GM19452 (cell line): ENCODE data around the gene ATF7.

Source experiments
- ATAC-seq: cut with Tn5 transposase; IDR thresholded peaks from one replicate; pipeline ENCODE4 v1.9.1; 2021; ENCODE audit not compliant: unreplicated experiment

The ATF7 gene

GRCh38 chr12:53502983-53503728, 123.0 kb downstream of the ATF7 start:
- ATAC-seq, result no peak

DNA sequence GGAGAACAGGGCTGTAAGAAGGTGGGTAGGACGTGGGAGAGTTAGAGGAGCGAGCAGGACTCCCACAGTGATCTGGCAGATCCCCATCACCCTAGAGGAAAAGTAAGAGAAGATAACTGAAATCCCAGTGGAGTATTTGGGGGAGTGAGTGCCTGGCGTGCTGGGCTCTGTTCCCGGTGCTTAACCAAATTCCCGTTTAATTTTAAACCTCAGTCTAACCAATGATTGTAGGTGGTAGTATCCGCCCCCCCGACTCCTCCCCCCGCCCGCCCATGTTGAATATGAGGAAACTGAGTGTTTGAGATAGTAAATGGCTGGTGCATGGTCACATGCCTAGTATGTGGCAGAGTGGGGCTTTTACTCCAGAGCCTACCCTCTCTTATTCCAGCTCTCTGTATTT, 123.9 kb downstream of the ATF7 start:
- ATAC-seq, result no peak

GRCh38 chr12:53501615-53502181, 124.5 kb downstream of the ATF7 start:
- no peak for ATAC-seq

GRCh38 chr12:53500776-53501614, 125.2 kb downstream of the ATF7 start, which contains the start of gene TARBP2:
Gene TARBP2, plus strand, starts transcription at chr12:53501283. Its CDS starts 126 bp downstream, at chr12:53501409.
- peak; percentile 83 for ATAC-seq

DNA sequence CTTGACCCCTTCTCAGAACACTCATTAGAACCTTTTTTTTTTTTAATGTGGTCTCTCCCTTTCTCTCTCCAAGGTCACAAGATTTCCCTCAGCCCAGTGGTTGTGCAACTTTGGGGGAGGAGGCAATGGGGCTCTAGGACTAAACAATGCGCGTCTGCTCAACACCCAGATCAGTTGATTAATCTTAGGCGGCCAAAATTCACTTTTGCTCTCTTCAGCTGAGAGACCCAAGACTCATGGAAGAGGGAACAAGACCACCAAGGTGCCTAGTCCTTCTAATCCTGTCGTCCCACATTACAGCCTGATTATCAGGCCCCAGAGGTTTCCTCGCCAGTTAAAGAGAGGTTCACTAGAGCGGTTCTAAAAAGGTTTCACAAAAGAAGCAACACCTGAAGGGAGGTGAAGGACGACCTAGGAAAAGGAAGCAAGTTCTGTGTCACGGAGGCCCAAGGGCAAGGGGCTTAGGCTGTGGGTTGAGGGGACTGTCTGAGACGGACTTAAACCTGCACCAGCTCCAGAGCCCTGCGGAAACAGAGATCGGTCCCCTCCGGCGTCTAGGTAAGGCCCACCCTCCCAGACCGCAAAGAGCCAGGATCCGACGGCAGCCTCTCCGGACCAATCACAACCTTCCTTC, 125.9 kb downstream of the ATF7 start:
- ATAC-seq, result no peak

DNA sequence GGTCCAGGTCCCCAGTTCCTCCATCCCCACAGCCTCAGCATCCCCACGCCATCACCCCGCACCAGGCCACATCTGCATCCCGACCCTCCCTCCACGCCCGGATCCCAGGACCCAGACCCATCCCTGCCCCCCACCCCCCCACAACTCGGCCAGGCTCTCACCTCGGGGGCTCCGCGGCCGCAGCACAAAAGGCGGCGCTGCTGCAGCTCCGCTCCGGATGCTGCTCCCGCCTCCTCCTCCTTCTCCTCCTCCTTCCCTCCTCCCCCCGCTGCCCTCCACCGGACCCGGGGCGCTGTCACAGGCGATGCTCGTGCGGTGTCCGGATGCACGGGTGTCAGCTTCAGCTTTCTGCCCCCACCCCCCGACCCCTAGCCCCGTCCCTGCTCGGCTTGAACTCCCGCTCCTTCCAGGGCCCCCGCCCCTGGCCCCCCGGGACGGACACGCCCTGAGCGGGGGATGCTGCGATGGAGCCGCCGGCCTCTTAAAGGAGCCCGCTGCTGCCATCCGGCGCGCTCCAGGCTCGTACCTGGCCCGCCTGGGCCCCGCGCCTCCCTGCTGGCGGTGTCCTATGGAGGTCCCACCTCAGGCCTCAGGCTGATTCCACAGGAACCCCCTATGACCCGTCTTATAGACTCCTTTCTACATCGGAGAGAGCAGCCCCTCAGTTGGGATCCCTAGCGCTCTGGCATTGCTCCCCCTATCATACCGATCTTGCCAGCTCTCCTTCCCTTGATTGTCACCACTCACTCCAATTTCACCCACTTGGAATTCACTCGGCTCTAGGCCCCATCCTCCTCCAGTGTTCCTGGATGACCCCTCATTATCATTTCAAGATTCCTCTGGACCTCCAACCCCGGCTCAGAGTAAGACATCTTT, 126.7 kb downstream of the ATF7 start, which contains the start of gene MAP3K12:
Gene MAP3K12 (minus strand): TSS at position 193 of the 876 bp plus-strand sequence. CDS start 12,067 bp downstream, outside the sequence.
- no peak for ATAC-seq

- no peak for ATAC-seq
Observed at GRCh38 chr12:53498235-53498630, 127.9 kb downstream of the ATF7 start.

DNA sequence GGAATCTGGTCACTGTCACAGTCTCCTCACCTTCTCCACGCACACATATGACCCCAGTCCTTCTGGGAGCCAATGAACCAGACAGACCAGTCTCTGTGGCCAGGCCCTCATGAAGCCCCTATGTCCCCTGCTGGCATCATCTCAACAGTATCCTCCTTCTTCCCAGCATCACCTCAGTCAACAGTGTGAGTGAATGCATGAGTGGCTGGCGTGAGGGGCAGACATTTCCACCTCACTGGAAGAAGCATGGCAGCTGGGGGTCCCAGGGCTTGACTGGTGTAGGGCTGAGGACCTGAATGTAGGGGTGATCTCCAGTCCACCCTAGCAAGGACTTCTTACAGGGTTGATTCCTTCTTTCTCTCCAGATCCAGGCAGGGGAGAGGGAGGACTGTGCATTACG, 128.7 kb downstream of the ATF7 start:
- no peak for ATAC-seq

DNA sequence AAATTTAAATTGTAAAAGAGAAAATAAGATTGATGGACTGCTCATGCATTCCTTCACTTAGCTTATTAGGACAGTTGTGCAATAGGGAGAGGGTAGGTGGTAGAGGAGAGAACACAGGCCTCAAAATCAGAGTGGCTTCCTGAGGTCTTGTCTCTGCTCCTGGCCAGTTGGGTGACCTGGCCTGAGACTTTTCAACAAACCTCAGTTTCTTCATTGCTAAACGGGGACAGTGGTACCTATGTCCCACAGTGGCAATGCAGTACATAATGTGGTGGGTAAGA, 129.5 kb downstream of the ATF7 start:
- ATAC-seq, result no peak

- no peak for ATAC-seq
Observed at GRCh38 chr12:53495903-53496751, 130.1 kb downstream of the ATF7 start.

DNA sequence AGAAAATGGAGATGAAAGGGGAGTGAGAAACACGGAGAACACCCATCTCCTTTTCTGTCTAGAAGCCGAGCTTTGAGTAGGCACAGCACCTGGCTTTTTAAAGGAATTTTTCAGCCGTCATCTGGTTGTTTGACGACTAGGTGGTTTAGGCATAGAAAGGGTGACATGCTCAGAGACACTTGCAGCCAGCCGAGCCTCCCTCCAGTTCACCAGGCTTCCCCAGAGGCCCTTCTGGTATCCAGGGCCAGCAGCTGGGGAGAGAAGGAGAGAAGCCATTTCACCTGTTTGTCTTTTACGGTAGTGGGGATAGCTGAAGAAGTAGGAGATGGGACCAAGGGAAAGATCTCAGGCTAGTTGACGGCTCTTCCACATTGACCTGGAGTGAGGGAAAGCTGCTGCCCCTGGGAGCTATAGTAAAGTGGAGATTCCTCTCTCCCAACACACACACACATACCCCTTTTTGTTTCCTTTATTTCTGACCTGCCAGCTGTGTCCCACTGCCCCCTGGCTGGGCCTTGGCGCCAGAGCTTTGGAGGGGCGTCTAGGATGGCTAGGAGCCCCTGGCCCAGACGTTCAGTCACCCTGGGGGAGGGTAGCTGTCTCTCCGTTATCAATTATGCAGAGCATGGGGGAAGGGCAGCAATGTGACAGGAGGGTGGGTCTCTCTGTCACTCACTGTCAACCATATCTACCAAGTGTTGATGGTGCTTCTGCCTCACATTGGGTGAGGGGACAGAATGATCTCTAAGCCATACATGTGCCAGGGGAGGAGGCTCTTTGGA, 132.4 kb downstream of the ATF7 start:
- ATAC-seq, result no peak

DNA sequence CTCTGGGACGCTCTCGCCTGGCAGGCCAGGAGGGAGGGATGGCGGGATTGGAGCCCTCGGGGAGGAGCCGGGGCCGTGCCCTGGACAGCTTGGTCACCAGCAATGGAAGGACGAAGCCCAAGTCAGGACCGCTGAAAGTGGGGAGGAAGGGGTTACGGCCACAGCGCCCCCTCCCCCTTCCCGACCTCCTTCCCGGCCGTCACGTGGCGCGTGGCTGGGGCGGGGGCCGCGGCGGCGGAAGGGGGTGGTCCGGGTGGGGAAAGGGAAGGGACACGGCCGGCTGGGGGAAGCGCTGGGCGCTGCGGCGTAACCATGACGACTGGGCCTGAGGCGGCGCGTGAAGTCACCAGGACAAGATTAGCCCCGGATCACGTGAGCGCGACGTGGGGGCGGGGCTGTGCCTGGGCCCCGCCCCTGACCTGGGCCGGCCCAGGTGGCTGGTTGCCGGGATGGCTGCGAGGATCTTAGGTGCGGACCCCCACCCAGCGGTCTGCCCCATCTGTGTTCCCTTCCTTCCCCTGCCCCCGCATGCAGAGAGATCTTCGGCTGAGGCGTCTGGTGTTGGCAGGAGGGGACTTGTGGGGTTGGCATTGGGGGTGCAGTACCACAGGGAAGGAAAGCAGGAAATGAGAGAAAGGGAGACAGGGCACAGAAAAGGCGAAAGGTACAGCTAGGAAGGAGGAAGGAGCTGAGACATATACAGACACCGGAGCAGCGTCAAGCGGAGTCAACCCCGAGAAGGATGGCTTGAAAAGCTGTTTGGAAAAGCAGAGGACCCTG, 133.2 kb downstream of the ATF7 start:
- ATAC-seq, result peak; percentile 86

GRCh38 chr12:53492188-53492587, 134.0 kb downstream of the ATF7 start:
- ATAC-seq, result no peak

GRCh38 chr12:53489242-53489864, 136.8 kb downstream of the ATF7 start:
- no peak for ATAC-seq

DNA sequence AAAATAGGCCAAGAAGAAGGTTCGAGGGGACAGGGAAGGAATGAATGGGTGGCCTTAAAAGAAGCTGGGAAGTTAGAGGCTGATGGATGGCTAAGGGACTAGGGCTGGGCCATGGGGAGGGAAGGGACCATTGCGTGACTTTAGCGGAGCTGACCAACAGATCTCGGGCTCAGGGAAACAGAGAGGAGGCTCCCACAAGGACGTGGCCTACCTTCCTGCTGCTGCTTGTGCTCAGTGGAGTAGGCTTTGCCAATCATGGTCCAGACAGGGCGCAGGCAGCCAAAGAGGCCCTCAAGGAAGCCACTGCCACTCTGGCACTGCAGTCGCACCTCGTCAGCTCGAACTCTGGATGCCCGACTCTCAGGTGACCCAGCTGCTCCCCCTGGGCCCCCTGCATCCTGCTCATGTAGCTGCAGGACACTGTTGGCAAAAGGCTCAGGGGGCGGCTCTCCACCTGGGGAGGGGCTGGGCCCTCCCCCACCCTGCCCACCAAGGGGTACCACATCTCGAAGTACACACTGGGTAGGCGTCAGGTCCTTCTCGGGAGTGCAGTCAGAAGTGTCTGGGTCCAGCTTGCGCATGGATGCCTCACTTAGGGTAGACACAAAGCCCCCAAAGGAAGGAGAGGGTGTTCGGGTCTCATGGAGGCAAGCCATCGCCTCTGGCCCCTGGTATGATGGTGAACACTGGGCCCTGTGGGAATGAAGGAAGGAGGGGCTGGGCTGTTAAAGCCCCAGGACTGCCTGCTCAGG, 139.3 kb downstream of the ATF7 start:
- no peak for ATAC-seq

GRCh38 chr12:53485955-53486735, 140.0 kb downstream of the ATF7 start:
- no peak for ATAC-seq
